ENCODE results near the gene MAN1C1.
A peak's percentile ranks its signal among the peaks of the same experiment; 100 is the strongest.

The MAN1C1 gene

DNA sequence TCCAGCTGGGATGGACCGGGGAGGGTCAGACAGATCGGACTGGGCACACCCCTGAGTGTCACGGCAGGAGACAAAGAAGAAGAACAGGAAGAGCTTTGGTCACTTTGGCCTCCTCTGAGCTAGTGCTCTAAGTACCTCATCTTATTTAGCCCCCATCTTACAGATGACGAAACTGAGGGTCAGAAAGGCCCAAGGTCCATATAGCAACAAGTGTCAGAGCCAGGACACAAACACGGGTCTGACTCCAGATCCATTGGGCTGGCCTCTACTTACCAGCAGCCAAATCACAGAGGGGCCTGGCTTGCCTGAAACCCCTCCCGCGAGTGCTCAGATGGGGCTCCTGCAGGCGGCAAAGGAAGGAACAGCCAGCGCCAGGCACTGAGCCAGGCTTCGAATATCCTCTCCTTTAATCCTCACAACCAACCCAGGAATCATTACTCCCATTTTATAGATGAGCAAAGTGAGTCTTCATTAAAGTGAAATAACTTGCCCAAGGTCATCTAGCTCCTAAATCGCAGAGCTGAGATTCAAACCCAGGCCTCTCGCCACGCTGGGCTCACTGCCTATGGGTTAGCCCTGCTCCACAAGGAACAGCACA lies 157.7 kb downstream of the MAN1C1 start:
- WGBS (ENCODE audit: extremely low coverage, insufficient coverage, low lambda C conversion rate) = no CpG with 5 or more reads among the region's 13 CpGs

DNA sequence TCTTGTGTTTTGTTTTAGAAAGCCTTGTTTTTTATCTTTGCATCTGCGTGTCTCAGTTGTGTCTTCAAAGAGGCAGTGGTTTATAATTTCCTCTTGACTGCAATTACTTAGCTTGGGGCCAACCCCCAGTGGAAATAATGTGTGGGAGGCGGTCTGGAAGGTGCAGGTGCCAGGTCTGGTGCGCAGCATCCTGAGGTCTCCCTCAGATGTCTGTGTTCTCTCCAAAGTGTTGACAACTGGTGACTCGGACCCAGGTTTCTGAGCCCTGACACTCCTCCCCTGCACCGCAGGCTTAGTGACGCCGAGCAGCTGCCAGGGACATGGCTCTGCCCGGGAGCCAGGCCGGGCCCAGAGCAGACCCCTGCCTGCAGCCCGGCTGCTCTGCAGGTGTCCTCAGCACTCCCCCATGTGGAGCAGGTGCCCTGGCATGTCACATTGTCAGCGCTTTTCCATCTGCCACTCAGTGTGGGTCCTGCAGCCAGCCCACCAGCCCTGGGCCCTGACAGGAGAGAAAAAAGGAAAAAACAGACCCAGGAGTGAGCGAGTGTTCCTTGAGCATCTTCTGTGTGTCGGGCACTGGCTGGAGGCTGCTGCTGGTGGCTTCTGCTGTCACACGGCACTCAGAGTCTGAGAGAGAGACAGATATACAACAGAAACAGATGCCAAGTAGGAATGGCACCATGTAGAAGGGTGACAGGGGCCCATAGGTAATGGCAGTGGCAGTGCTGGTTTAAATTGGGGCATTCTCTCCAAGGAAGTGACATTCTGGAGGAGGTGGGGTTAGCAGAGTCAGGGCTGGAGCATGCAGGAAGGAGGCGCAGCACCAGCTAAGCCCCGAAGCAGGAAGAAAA lies 158.6 kb downstream of the MAN1C1 start:
- no peak overlapping the region for H4K8ac ChIP-seq (ENCODE audit: low read depth, low read length)
- H3K79me1 ChIP-seq (ENCODE audit: low read length) = no peaks in the 10 kb centered on the region
- H2BK15ac ChIP-seq (replicated peaks; ENCODE audit: low read depth) = no peak overlapping the region
- H3K4me2 ChIP-seq (ENCODE audit: low read length) = no peak overlapping the region
- H4K5ac ChIP-seq (ENCODE audit: low read length) = no peak overlapping the region
- no peak overlapping the region for H3K4ac ChIP-seq (ENCODE audit: low read depth, low read length)
- H3K18ac ChIP-seq (ENCODE audit: low read length) = no peak overlapping the region
- no peak overlapping the region for H3K4me3 ChIP-seq (ENCODE audit: low read length)
- H2BK5ac ChIP-seq (ENCODE audit: low read length) = no peak overlapping the region
- H3K36me3 ChIP-seq (ENCODE audit: control insufficient read depth, insufficient read depth, low read length) = no peaks in the 10 kb centered on the region
- no peaks in the 10 kb centered on the region for H3K27me3 ChIP-seq (ENCODE audit: insufficient read depth, low read length, poor library complexity)
- H3K23ac ChIP-seq (ENCODE audit: low read length) = no peak overlapping the region
- H3K56ac ChIP-seq (ENCODE audit: low read length) = no peak overlapping the region
- no peak for DNase-seq
- H3K9ac ChIP-seq (ENCODE audit: low read length) = no peak overlapping the region
- no CpG with 5 or more reads among the region's 16 CpGs for WGBS (ENCODE audit: extremely low coverage, insufficient coverage, low lambda C conversion rate)
- H3K79me2 ChIP-seq (ENCODE audit: control insufficient read depth, insufficient read depth, low read length) = no peaks in the 10 kb centered on the region
- H3K27ac ChIP-seq (ENCODE audit: low read depth, low read length) = no peak overlapping the region
- peaks cover 2% of the 10 kb centered on the region for H3K4me1 ChIP-seq (ENCODE audit: control insufficient read depth, low read depth, low read length)
- no peak overlapping the region for H2BK120ac ChIP-seq (ENCODE audit: low read depth, low read length)
- no peak overlapping the region for H2AK5ac ChIP-seq (ENCODE audit: low read length)

More for the DNA sequence above, 157.7 kb downstream of the MAN1C1 start:
- no peak overlapping the region for H3K23ac ChIP-seq (ENCODE audit: low read length)
- H2BK120ac ChIP-seq (ENCODE audit: low read depth, low read length) = no peak overlapping the region
- H3K36me3 ChIP-seq (ENCODE audit: control insufficient read depth, insufficient read depth, low read length) = no peaks in the 10 kb centered on the region
- DNase-seq = no peak
- H3K18ac ChIP-seq (ENCODE audit: low read length) = no peak overlapping the region
- no peak overlapping the region for H4K8ac ChIP-seq (ENCODE audit: low read depth, low read length)
- no peak overlapping the region for H2BK15ac ChIP-seq (replicated peaks; ENCODE audit: low read depth)
- H3K27me3 ChIP-seq (ENCODE audit: insufficient read depth, low read length, poor library complexity) = no peaks in the 10 kb centered on the region
- no peaks in the 10 kb centered on the region for H3K79me2 ChIP-seq (ENCODE audit: control insufficient read depth, insufficient read depth, low read length)
- no peak overlapping the region for H4K5ac ChIP-seq (ENCODE audit: low read length)
- H3K9ac ChIP-seq (ENCODE audit: low read length) = no peak overlapping the region
- no peak overlapping the region for H3K4ac ChIP-seq (ENCODE audit: low read depth, low read length)
- H3K27ac ChIP-seq (ENCODE audit: low read depth, low read length) = no peak overlapping the region
- no peak overlapping the region for H3K4me3 ChIP-seq (ENCODE audit: low read length)
- H3K56ac ChIP-seq (ENCODE audit: low read length) = no peak overlapping the region
- H3K79me1 ChIP-seq (ENCODE audit: low read length) = no peaks in the 10 kb centered on the region
- no peak overlapping the region for H3K4me2 ChIP-seq (ENCODE audit: low read length)
- no peak overlapping the region for H2BK5ac ChIP-seq (ENCODE audit: low read length)
- no peaks in the 10 kb centered on the region for H3K4me1 ChIP-seq (ENCODE audit: control insufficient read depth, low read depth, low read length)
- H2AK5ac ChIP-seq (ENCODE audit: low read length) = no peak overlapping the region

DNA sequence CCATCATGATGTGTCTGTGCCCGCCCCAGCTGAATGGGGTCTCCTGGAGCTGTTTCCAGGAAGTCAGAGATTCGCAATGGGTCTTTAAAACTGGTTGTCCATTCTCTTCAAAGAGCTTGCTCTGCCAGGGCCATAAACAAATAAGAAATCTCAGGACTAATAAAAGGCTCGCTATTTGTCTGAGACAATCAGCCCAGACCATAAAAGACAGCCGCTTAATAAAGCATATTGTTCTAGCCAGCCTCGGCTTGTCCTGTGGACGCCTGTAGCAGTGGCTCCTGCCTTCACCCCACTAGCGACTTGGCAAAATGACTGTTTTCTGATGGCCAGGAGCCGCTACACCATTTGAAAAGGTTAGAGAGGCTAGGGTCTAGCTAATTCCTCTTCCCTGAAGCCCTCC lies 162.8 kb downstream of the MAN1C1 start:
- H3K79me1 ChIP-seq (ENCODE audit: low read length) = no peaks in the 10 kb centered on the region
- peaks cover 10% of the 10 kb centered on the region for H3K4me1 ChIP-seq (ENCODE audit: control insufficient read depth, low read depth, low read length)
- no peak overlapping the region for H2BK120ac ChIP-seq (ENCODE audit: low read depth, low read length)
- H2BK15ac ChIP-seq (replicated peaks; ENCODE audit: low read depth) = no peak overlapping the region
- WGBS (ENCODE audit: extremely low coverage, insufficient coverage, low lambda C conversion rate) = no CpG with 5 or more reads among the region's 8 CpGs
- no peaks in the 10 kb centered on the region for H3K79me2 ChIP-seq (ENCODE audit: control insufficient read depth, insufficient read depth, low read length)
- no peak overlapping the region for H3K56ac ChIP-seq (ENCODE audit: low read length)
- H3K9ac ChIP-seq (ENCODE audit: low read length) = no peak overlapping the region
- no peak overlapping the region for H2AK5ac ChIP-seq (ENCODE audit: low read length)
- H3K4me2 ChIP-seq (ENCODE audit: low read length) = no peak overlapping the region
- H3K36me3 ChIP-seq (ENCODE audit: control insufficient read depth, insufficient read depth, low read length) = no peaks in the 10 kb centered on the region
- no peak overlapping the region for H4K8ac ChIP-seq (ENCODE audit: low read depth, low read length)
- H3K4ac ChIP-seq (ENCODE audit: low read depth, low read length) = no peak overlapping the region
- no peak overlapping the region for H3K27ac ChIP-seq (ENCODE audit: low read depth, low read length)
- DNase-seq = no peak
- no peak overlapping the region for H3K4me3 ChIP-seq (ENCODE audit: low read length)
- peak overlapping the region; percentile 33 for H3K18ac ChIP-seq (ENCODE audit: low read length)
- no peaks in the 10 kb centered on the region for H3K27me3 ChIP-seq (ENCODE audit: insufficient read depth, low read length, poor library complexity)
- H2BK5ac ChIP-seq (ENCODE audit: low read length) = no peak overlapping the region
- H4K5ac ChIP-seq (ENCODE audit: low read length) = no peak overlapping the region
- no peak overlapping the region for H3K23ac ChIP-seq (ENCODE audit: low read length)

DNA sequence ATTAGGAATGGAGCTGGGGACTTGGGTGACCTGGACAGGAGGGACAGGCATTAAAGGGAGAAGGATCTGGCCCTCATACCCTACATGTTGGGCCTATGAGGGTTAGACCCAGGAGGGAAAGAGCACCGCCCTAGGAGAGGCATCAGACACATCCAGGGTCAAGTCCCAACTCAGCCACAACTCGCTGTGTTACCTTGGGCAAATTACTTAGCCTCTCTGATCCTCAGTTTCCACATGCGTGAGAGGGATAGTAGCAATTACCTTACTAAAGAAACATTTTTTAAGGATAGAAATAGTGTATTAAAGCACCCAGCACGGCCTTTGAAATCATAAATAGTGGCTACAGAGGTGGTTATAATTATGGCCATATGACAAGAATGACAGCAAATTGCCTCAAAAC lies 163.3 kb downstream of the MAN1C1 start:
- H3K4me1 ChIP-seq (ENCODE audit: control insufficient read depth, low read depth, low read length) = peaks cover 10% of the 10 kb centered on the region
- H3K27ac ChIP-seq (ENCODE audit: low read depth, low read length) = no peak overlapping the region
- no peak overlapping the region for H4K5ac ChIP-seq (ENCODE audit: low read length)
- no CpG with 5 or more reads among the region's 4 CpGs for WGBS (ENCODE audit: extremely low coverage, insufficient coverage, low lambda C conversion rate)
- H3K4me2 ChIP-seq (ENCODE audit: low read length) = no peak overlapping the region
- no peak for DNase-seq
- no peaks in the 10 kb centered on the region for H3K79me2 ChIP-seq (ENCODE audit: control insufficient read depth, insufficient read depth, low read length)
- H3K18ac ChIP-seq (ENCODE audit: low read length) = peak overlapping the region; percentile 33
- H3K27me3 ChIP-seq (ENCODE audit: insufficient read depth, low read length, poor library complexity) = no peaks in the 10 kb centered on the region
- H3K4ac ChIP-seq (ENCODE audit: low read depth, low read length) = no peak overlapping the region
- no peak overlapping the region for H2BK120ac ChIP-seq (ENCODE audit: low read depth, low read length)
- no peak overlapping the region for H2AK5ac ChIP-seq (ENCODE audit: low read length)
- no peak overlapping the region for H4K8ac ChIP-seq (ENCODE audit: low read depth, low read length)
- peak overlapping the region; percentile 42 for H2BK5ac ChIP-seq (ENCODE audit: low read length)
- H3K23ac ChIP-seq (ENCODE audit: low read length) = no peak overlapping the region
- H3K9ac ChIP-seq (ENCODE audit: low read length) = peak overlapping the region; percentile 9
- no peak overlapping the region for H2BK15ac ChIP-seq (replicated peaks; ENCODE audit: low read depth)
- H3K56ac ChIP-seq (ENCODE audit: low read length) = no peak overlapping the region
- no peaks in the 10 kb centered on the region for H3K36me3 ChIP-seq (ENCODE audit: control insufficient read depth, insufficient read depth, low read length)
- H3K79me1 ChIP-seq (ENCODE audit: low read length) = no peaks in the 10 kb centered on the region
- H3K4me3 ChIP-seq (ENCODE audit: low read length) = no peak overlapping the region

DNA sequence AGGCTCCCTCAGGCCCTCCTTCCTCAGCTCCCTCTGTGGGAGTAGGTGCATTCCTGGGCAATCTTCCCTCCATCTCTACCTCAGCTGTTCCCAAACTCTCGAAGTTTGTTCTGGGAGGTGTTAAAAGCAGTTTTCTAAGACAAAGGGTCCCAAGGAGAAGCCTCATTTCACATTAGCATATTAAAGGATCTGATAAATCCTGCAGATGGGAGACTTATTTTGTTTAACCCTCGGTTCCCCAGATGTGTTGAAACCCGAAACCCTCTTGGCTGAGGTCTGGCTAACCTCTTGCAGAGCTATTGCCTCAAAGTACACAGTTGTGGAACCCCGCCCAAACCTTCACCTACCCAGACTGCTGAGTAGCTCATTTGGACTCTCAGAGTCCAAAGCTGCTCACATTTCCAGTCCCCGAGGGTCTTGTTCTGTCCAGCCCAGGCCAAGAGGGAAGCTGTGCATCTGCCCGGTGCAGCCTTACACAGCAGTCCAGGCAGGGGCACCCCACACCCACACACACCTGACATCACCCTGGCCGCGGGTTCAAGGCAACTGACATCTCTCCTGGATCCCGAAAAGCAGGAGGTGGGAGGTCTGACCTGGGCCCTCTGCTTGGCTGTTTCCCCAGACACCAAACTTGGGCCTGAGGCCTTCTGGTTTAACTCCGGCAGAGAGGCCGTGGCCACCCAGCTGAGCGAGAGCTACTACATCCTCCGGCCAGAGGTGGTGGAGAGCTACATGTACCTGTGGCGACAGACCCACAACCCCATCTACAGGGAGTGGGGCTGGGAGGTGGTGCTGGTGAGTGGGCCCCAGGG lies 163.9 kb downstream of the MAN1C1 start:
- H3K18ac ChIP-seq (ENCODE audit: low read length) = no peak overlapping the region
- no peaks in the 10 kb centered on the region for H3K79me2 ChIP-seq (ENCODE audit: control insufficient read depth, insufficient read depth, low read length)
- peak overlapping the region; percentile 24 for H3K23ac ChIP-seq (ENCODE audit: low read length)
- peak; percentile 91 for DNase-seq
- no peak overlapping the region for H3K4me3 ChIP-seq (ENCODE audit: low read length)
- no peaks in the 10 kb centered on the region for H3K27me3 ChIP-seq (ENCODE audit: insufficient read depth, low read length, poor library complexity)
- no peak overlapping the region for H4K5ac ChIP-seq (ENCODE audit: low read length)
- H3K36me3 ChIP-seq (ENCODE audit: control insufficient read depth, insufficient read depth, low read length) = no peaks in the 10 kb centered on the region
- H3K4me2 ChIP-seq (ENCODE audit: low read length) = no peak overlapping the region
- no peak overlapping the region for H2BK5ac ChIP-seq (ENCODE audit: low read length)
- no peak overlapping the region for H4K8ac ChIP-seq (ENCODE audit: low read depth, low read length)
- H3K4me1 ChIP-seq (ENCODE audit: control insufficient read depth, low read depth, low read length) = peaks cover 10% of the 10 kb centered on the region
- peak overlapping the region; percentile 62 for H2AK5ac ChIP-seq (ENCODE audit: low read length)
- no CpG with 5 or more reads among the region's 14 CpGs for WGBS (ENCODE audit: extremely low coverage, insufficient coverage, low lambda C conversion rate)
- peak overlapping the region; percentile 67 for H3K56ac ChIP-seq (ENCODE audit: low read length)
- H3K79me1 ChIP-seq (ENCODE audit: low read length) = no peaks in the 10 kb centered on the region
- H3K9ac ChIP-seq (ENCODE audit: low read length) = peak overlapping the region; percentile 44
- H3K4ac ChIP-seq (ENCODE audit: low read depth, low read length) = no peak overlapping the region
- H2BK120ac ChIP-seq (ENCODE audit: low read depth, low read length) = no peak overlapping the region
- H3K27ac ChIP-seq (ENCODE audit: low read depth, low read length) = no peak overlapping the region
- H2BK15ac ChIP-seq (replicated peaks; ENCODE audit: low read depth) = no peak overlapping the region
